Keratinocyte (primary cell): Measurements from ENCODE around the gene EML5.

ENCODE experiments used
- CTCF ChIP-seq, 3 experiments: IDR thresholded peaks in 1 of 3; conservative IDR thresholded peaks in 1 of 3; optimal IDR thresholded peaks in 1 of 3; 2 replicates in 2 of 3; 3 replicates in 1 of 3; pipeline versions ENCODE3 to v1.5.1; 2011; ENCODE audit warnings: low read length in 3 of 3, mild to moderate bottlenecking in 3 of 3, moderate library complexity in 2 of 3, control low read depth in 1 of 3, inconsistent platforms in 1 of 3; ENCODE audit not compliant: insufficient read depth in 2 of 3; ENCODE audit errors: extremely low read depth in 1 of 3
- EZH2 ChIP-seq: IDR thresholded peaks from one replicate; pipeline ENCODE4 v1.6.1; 2012; ENCODE audit warnings: inconsistent platforms, mild to moderate bottlenecking, low read length, moderate library complexity

GRCh38 chr14:88628033-88628432 is 164.7 kb downstream of the EML5 start:
- TF ChIP-seq CTCF (optimal IDR thresholded peaks at IDR 0.05 in 1 of 3, IDR thresholded peaks at IDR 0.05 in 1 of 3, conservative IDR thresholded peaks at IDR 0.05 in 1 of 3; ENCODE audit: extremely low read depth in 1 of 3, insufficient read depth in 2 of 3, low read length in 3 of 3), result no peak
- TF ChIP-seq EZH2, result no peak
